Measurements from ENCODE around the gene ZFAND6.

Gene ZFAND6

GRCh38 chr15:80110920-80111319 lies 51.4 kb downstream of the ZFAND6 start:
- ChIA-PET CTCF (interaction anchor here (1.1 kb wide), 1 partner anchor 21 kb away, joined by 3 read pairs; no protein-coding TSS in a partner anchor), POLR2A (no interaction called here)
- DNase-seq (ENCODE audit: low read depth, low spot score), result no peak
- H3K4me3 ChIP-seq (ENCODE audit: low read depth, low read length), result no peak overlapping the region
- no peak for TF ChIP-seq CTCF (IDR thresholded peaks at IDR 0.05; ENCODE audit: insufficient read depth, low read length, missing control alignments)

- CTCF ChIA-PET, result interaction anchor here (0.6 to 1.3 kb wide), 3 partner anchors 12 to 120 kb away, joined by 3 to 5 read pairs (median 3); no protein-coding TSS in a partner anchor
- TF ChIP-seq CTCF (IDR thresholded peaks at IDR 0.05; ENCODE audit: insufficient read depth, low read length, missing control alignments), result no peak
- no peak overlapping the region for H3K4me3 ChIP-seq (ENCODE audit: low read depth, low read length)
- POLR2A ChIA-PET, result no interaction called here
- no peak for DNase-seq (ENCODE audit: low read depth, low spot score)
Measured at GRCh38 chr15:80114114-80114513, 54.6 kb downstream of the ZFAND6 start.

GRCh38 chr15:80115021-80115420 lies 55.5 kb downstream of the ZFAND6 start:
- no peak for TF ChIP-seq CTCF (IDR thresholded peaks at IDR 0.05; ENCODE audit: insufficient read depth, low read length, missing control alignments)
- DNase-seq (ENCODE audit: low read depth, low spot score), result no peak
- no peak overlapping the region for H3K4me3 ChIP-seq (ENCODE audit: low read depth, low read length)
- CTCF ChIA-PET, result no interaction called here
- POLR2A ChIA-PET, result no interaction called here

- POLR2A ChIA-PET, result no interaction called here
- no peak overlapping the region for H3K4me3 ChIP-seq (ENCODE audit: low read depth, low read length)
- DNase-seq (ENCODE audit: low read depth, low spot score), result no peak
- CTCF ChIA-PET, result no interaction called here
- no peak for TF ChIP-seq CTCF (IDR thresholded peaks at IDR 0.05; ENCODE audit: insufficient read depth, low read length, missing control alignments)
Measured at GRCh38 chr15:80118956-80119355, 59.5 kb downstream of the ZFAND6 start.

- H3K4me3 ChIP-seq (ENCODE audit: low read depth, low read length), result no peak overlapping the region
- no peak for TF ChIP-seq CTCF (IDR thresholded peaks at IDR 0.05; ENCODE audit: insufficient read depth, low read length, missing control alignments)
- ChIA-PET CTCF (no interaction called here), POLR2A (no interaction called here)
- DNase-seq (ENCODE audit: low read depth, low spot score), result no peak
Measured at GRCh38 chr15:80120636-80121035, 61.2 kb downstream of the ZFAND6 start.

GRCh38 chr15:80121546-80121945 lies 62.1 kb downstream of the ZFAND6 start:
- H3K4me3 ChIP-seq (ENCODE audit: low read depth, low read length), result no peak overlapping the region
- no peak for TF ChIP-seq CTCF (IDR thresholded peaks at IDR 0.05; ENCODE audit: insufficient read depth, low read length, missing control alignments)
- POLR2A ChIA-PET, result no interaction called here
- CTCF ChIA-PET, result no interaction called here
- no peak for DNase-seq (ENCODE audit: low read depth, low spot score)

Measured in AG04449 (cell line).